Right atrium auricular region (tissue), 2 donors: ENCODE data around the gene GRN. TPM values are rescaled to one million over a fixed set of nuclear protein-coding genes. Genes with fewer than 3 reads are reported as not detected.
A peak's percentile ranks its signal among the peaks of the same experiment; 100 is the strongest.

ENCODE experiments used
- DNase-seq: peaks from one replicate; pipeline ENCODE4 v3.0.0-alpha.2; 2019; ENCODE audit warnings: low spot score
- H3K27ac ChIP-seq, 2 donors: fragments of 200-600 bp; sonication (generic); 1 replicate in 1 of 2; 2 replicates in 1 of 2; pipeline ENCODE4 v1.5.1; 2016 to 2019
- H3K27me3 ChIP-seq, 2 donors: fragments of 200-600 bp; sonication (generic); one replicate each; pipeline versions ENCODE4 v1.5.1 to v1.6.0; 2017 to 2019
- H3K36me3 ChIP-seq: fragments of 200-600 bp; sonication (generic); one replicate; pipeline ENCODE4 v1.5.1; 2016
- H3K4me1 ChIP-seq, 2 donors: fragments of 200-600 bp; sonication (generic); one replicate each; pipeline versions ENCODE4 v1.5.1 to v1.6.0; 2017 to 2019
- H3K4me3 ChIP-seq, 2 donors: fragments of 200-600 bp; sonication (generic); 1 replicate in 1 of 2; 2 replicates in 1 of 2; pipeline ENCODE4 v1.5.1; 2017 to 2019; ENCODE audit warnings: mild to moderate bottlenecking in 1 of 2, moderate library complexity in 1 of 2
- H3K9me3 ChIP-seq, 2 donors: fragments of 200-600 bp; sonication (generic); one replicate each; pipeline ENCODE4 v1.5.1; 2019
- CTCF ChIP-seq, 2 donors: fragments of 200-600 bp; sonication (generic); IDR thresholded peaks; one replicate each; pipeline ENCODE4 v1.5.1; 2019; ENCODE audit warnings: antibody characterized with exemption in 2 of 2
- total RNA-seq, 2 donors: library from RNA; depleted of rRNA; stranded (reverse); fragments of >200 nt; gene quantifications; one replicate each; pipeline ENCODE4 v1.1.0, GENCODE V29; 2016

The GRN gene
- total RNA-seq, 2 donors from 2014 or later: 258 to 290 TPM

GRCh38 chr17:44396946-44397345 is 51.8 kb downstream of the GRN start:
- no peak for DNase-seq
- Histone ChIP-seq H3K27me3 (no peaks in the 10 kb centered on the region), H3K36me3 (peaks cover 33% of the 10 kb centered on the region), H3K27ac (no peak overlapping the region), H3K4me1 (no peaks in the 10 kb centered on the region), H3K4me3 (no peak overlapping the region), H3K9me3 (no peaks in the 10 kb centered on the region)
- no peak for TF ChIP-seq CTCF (IDR thresholded peaks at IDR 0.05)

GRCh38 chr17:44397479-44398440 is 52.7 kb downstream of the GRN start:
- Histone ChIP-seq H3K4me1 (no peaks in the 10 kb centered on the region), H3K4me3 (no peak overlapping the region), H3K9me3 (no peaks in the 10 kb centered on the region), H3K27me3 (no peaks in the 10 kb centered on the region), H3K36me3 (peaks cover 36% of the 10 kb centered on the region), H3K27ac (no peak overlapping the region)
- DNase-seq: no peak
- no peak for TF ChIP-seq CTCF (IDR thresholded peaks at IDR 0.05)

GRCh38 chr17:44398692-44399691 is 53.9 kb downstream of the GRN start:
- no peak for DNase-seq
- H3K4me3 ChIP-seq: no peak overlapping the region
- H3K36me3 ChIP-seq: peaks cover 46% of the 10 kb centered on the region
- no peaks in the 10 kb centered on the region for H3K27me3 ChIP-seq
- TF ChIP-seq CTCF (IDR thresholded peaks at IDR 0.05): no peak
- H3K4me1 ChIP-seq: no peaks in the 10 kb centered on the region
- H3K27ac ChIP-seq: no peak overlapping the region
- no peaks in the 10 kb centered on the region for H3K9me3 ChIP-seq

GRCh38 chr17:44400226-44400847 is 55.2 kb downstream of the GRN start:
- H3K27ac ChIP-seq: no peak overlapping the region
- TF ChIP-seq CTCF (IDR thresholded peaks at IDR 0.05): peak in 1 of 2 donors; percentile 63
- no peaks in the 10 kb centered on the region for H3K9me3 ChIP-seq
- no peak for DNase-seq
- no peak overlapping the region for H3K4me3 ChIP-seq
- no peaks in the 10 kb centered on the region for H3K4me1 ChIP-seq
- H3K27me3 ChIP-seq: no peaks in the 10 kb centered on the region
- peaks cover 49% of the 10 kb centered on the region for H3K36me3 ChIP-seq

Other genes starting within 250 kb of the GRN start
- 100 to 1,000 TPM in 1 of 2 donors, 10 to 100 TPM in 1; 80.0 to 138 TPM for gene HDAC5, start 221.7 kb upstream of the GRN start, total RNA-seq
- gene HROB, start 203.4 kb upstream of the GRN start, total RNA-seq: under 1 TPM; 0.59 to 0.94 TPM
- 1 to 10 TPM; 8.3 TPM for gene ASB16, start 174.6 kb upstream of the GRN start, total RNA-seq
- gene TMUB2, start 158.3 kb upstream of the GRN start, total RNA-seq: 10 to 100 TPM; 26.4 to 26.6 TPM
- gene ATXN7L3, start 145.4 kb upstream of the GRN start, total RNA-seq: 10 to 100 TPM; 24.5 to 38.9 TPM
- 10 to 100 TPM; 39.3 to 42.3 TPM for gene UBTF, start 125.6 kb upstream of the GRN start, total RNA-seq
- 1 to 10 TPM in 1 of 2 donors, under 1 TPM in 1; 0.47 to 1.1 TPM for gene SLC4A1, start 77.2 kb upstream of the GRN start, total RNA-seq
- 1 to 10 TPM; 1.7 to 4.5 TPM for gene RUNDC3A, start 36.7 kb upstream of the GRN start, total RNA-seq
- gene SLC25A39, start 20.5 kb upstream of the GRN start, total RNA-seq: 10 to 100 TPM; 60.4 to 83.3 TPM
- 1 to 10 TPM; 2.4 to 3.3 TPM for gene FAM171A2, start 18.6 kb downstream of the GRN start, total RNA-seq
- 1 to 10 TPM; 1.0 to 2.6 TPM for gene ITGA2B, start 44.3 kb downstream of the GRN start, total RNA-seq
- 10 to 100 TPM; 21.3 to 26.4 TPM for gene GPATCH8, start 158.1 kb downstream of the GRN start, total RNA-seq
- 1 to 10 TPM; 1.9 to 4.0 TPM for gene FZD2, start 212.2 kb downstream of the GRN start, total RNA-seq